Osteoblast (primary cell): ENCODE measurements around the gene TRPM7. TPM values are rescaled to one million over a fixed set of nuclear protein-coding genes. Genes with fewer than 3 reads are reported as not detected.
A peak's percentile ranks its signal among the peaks of the same experiment; 100 is the strongest.

Experiments used
- DNase-seq: peaks from one replicate; pipeline ENCODE4 v3.0.0; 2011; ENCODE audit warnings: low spot score, mixed read lengths; ENCODE audit not compliant: insufficient read length; ENCODE audit errors: missing footprints
- H2AFZ ChIP-seq: 2 replicates; pipeline ENCODE4 v1.6.0; 2011; ENCODE audit warnings: mild to moderate bottlenecking, low read length
- H3K27ac ChIP-seq: 2 replicates; pipeline ENCODE4 v1.5.1; 2011; ENCODE audit warnings: mild to moderate bottlenecking, low read depth, low read length, moderate library complexity
- H3K27me3 ChIP-seq: 2 replicates; pipeline ENCODE4 v1.6.0; 2012; ENCODE audit warnings: mild to moderate bottlenecking, control low read depth, inconsistent platforms, low read length, moderate library complexity; ENCODE audit not compliant: insufficient read depth
- H3K36me3 ChIP-seq: 2 replicates; pipeline ENCODE4 v1.5.1; 2011; ENCODE audit warnings: mild to moderate bottlenecking, low read length, control low read depth, moderate library complexity; ENCODE audit not compliant: insufficient read depth
- H3K4me1 ChIP-seq: 2 replicates; pipeline ENCODE4 v1.5.1; 2011; ENCODE audit warnings: mild to moderate bottlenecking, low read length, control low read depth, moderate library complexity; ENCODE audit not compliant: insufficient read depth
- H3K4me2 ChIP-seq: 2 replicates; pipeline ENCODE4 v1.6.0; 2011; ENCODE audit warnings: mild to moderate bottlenecking, low read length; ENCODE audit not compliant: insufficient read depth
- H3K4me3 ChIP-seq: fragments of 200-600 bp; sonication (generic); 3 replicates; pipeline ENCODE4 v1.5.1; 2012; ENCODE audit warnings: mild to moderate bottlenecking, low read length, inconsistent platforms; ENCODE audit not compliant: insufficient read depth
- H3K79me2 ChIP-seq: 2 replicates; pipeline ENCODE4 v1.6.0; 2012; ENCODE audit warnings: mild to moderate bottlenecking, low read length, control low read depth, inconsistent platforms; ENCODE audit not compliant: insufficient read depth
- H3K9me3 ChIP-seq: 2 replicates; pipeline ENCODE4 v1.5.1; 2011; ENCODE audit warnings: low read depth, low read length, control low read depth
- H4K20me1 ChIP-seq: 2 replicates; pipeline ENCODE4 v1.6.0; 2012; ENCODE audit warnings: mild to moderate bottlenecking, low read length, control low read depth; ENCODE audit not compliant: insufficient read depth
- total RNA-seq: library from RNA; depleted of rRNA; stranded (reverse); fragments of >200 nt; gene quantifications from 2 replicates; pipeline ENCODE4 v1.2.3, GENCODE V29; 2012
- TF ChIP-seq, protein P1 (sequence below): IDR thresholded peaks from 2 replicates; pipeline ENCODE4 v1.5.1; 2011; ENCODE audit warnings: mild to moderate bottlenecking, low read depth, low read length, moderate library complexity; ENCODE audit errors: extremely low read depth

TRPM7 gene
- total RNA-seq, 1 donor: 116 TPM

DNA sequence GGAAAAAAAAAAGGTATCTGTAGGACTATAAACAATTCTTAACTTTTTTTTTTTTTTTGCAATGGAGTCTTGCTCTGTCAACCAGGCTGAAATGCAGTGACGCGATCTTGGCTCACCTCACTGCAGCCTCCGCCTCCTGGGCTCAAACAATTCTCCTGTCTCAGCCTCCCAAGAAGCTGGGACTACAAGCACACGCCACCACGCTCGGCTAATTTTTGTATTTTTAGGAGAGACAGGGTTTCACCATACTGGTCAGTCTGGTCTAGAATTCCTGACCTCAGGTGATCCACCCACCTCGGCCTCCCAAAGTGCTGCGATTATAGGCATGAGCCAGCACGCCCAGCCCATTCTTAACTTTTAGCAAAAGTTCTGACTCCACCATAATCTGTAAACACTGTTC lies 50.5 kb downstream of the TRPM7 start:
- no peak for DNase-seq
- TF ChIP-seq, protein P1, sequence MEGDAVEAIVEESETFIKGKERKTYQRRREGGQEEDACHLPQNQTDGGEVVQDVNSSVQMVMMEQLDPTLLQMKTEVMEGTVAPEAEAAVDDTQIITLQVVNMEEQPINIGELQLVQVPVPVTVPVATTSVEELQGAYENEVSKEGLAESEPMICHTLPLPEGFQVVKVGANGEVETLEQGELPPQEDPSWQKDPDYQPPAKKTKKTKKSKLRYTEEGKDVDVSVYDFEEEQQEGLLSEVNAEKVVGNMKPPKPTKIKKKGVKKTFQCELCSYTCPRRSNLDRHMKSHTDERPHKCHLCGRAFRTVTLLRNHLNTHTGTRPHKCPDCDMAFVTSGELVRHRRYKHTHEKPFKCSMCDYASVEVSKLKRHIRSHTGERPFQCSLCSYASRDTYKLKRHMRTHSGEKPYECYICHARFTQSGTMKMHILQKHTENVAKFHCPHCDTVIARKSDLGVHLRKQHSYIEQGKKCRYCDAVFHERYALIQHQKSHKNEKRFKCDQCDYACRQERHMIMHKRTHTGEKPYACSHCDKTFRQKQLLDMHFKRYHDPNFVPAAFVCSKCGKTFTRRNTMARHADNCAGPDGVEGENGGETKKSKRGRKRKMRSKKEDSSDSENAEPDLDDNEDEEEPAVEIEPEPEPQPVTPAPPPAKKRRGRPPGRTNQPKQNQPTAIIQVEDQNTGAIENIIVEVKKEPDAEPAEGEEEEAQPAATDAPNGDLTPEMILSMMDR: no peak
- Histone ChIP-seq H3K4me2 (no peak overlapping the region), H3K9me3 (no peaks in the 10 kb centered on the region), H2AFZ (no peak overlapping the region), H3K4me1 (peaks cover 4% of the 10 kb centered on the region), H3K27me3 (no peaks in the 10 kb centered on the region), H4K20me1 (no peaks in the 10 kb centered on the region), H3K79me2 (peaks cover 19% of the 10 kb centered on the region), H3K4me3 (no peak overlapping the region), H3K36me3 (peaks cover 58% of the 10 kb centered on the region), H3K27ac (no peak overlapping the region)

DNA sequence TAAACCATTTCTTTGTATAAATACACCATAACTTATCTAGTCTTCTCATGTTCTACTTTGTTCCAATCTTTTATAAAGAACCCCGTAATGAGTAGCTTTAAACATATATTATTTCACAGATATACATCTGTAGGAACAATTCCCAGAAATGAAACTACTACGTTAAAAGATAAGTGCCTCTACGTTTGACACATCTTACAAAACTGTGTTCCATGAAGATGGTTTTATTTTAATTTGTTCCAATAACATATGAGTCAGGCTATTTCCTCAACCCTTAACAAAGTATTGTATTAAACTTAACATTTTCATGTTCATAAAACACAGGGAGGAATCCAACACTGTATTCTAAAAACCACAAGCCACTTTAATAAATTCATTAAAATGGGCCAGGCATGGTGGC lies 52.9 kb downstream of the TRPM7 start:
- no peak overlapping the region for H2AFZ ChIP-seq
- DNase-seq: peak; percentile 10
- H3K27ac ChIP-seq: peak overlapping the region; percentile 21
- TF ChIP-seq, protein P1: no peak
- H3K79me2 ChIP-seq: peaks cover 4% of the 10 kb centered on the region
- H3K4me2 ChIP-seq: peak overlapping the region; percentile 5
- H3K36me3 ChIP-seq: peaks cover 62% of the 10 kb centered on the region
- H4K20me1 ChIP-seq: no peaks in the 10 kb centered on the region
- no peaks in the 10 kb centered on the region for H3K9me3 ChIP-seq
- H3K4me1 ChIP-seq: peaks cover 4% of the 10 kb centered on the region
- no peaks in the 10 kb centered on the region for H3K27me3 ChIP-seq
- H3K4me3 ChIP-seq: no peak overlapping the region

DNA sequence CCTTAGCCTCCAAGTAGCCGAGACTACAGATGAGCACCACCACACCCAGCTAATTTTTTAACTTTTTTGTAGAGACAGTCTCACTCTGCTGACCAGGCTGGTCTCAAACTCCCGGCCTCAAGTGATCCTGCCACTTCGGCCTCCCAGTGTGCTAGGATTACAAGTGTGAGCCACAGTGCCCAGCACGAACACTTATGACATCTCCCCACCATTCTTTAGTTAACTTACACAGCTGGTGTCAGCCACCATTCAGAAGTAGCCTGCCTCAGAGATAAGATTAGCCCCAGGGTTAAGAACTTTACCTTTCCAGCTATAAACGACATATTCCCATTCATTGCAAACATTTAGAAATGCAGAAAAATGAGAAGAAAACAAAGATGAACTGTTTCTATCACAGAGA lies 58.2 kb downstream of the TRPM7 start:
- H3K27me3 ChIP-seq: no peaks in the 10 kb centered on the region
- no peaks in the 10 kb centered on the region for H3K9me3 ChIP-seq
- H2AFZ ChIP-seq: no peak overlapping the region
- no peak for DNase-seq
- TF ChIP-seq, protein P1: no peak
- H3K27ac ChIP-seq: no peak overlapping the region
- H3K4me1 ChIP-seq: peaks cover 3% of the 10 kb centered on the region
- no peak overlapping the region for H3K4me2 ChIP-seq
- no peaks in the 10 kb centered on the region for H3K79me2 ChIP-seq
- no peak overlapping the region for H3K4me3 ChIP-seq
- no peaks in the 10 kb centered on the region for H4K20me1 ChIP-seq
- H3K36me3 ChIP-seq: peaks cover 41% of the 10 kb centered on the region

DNA sequence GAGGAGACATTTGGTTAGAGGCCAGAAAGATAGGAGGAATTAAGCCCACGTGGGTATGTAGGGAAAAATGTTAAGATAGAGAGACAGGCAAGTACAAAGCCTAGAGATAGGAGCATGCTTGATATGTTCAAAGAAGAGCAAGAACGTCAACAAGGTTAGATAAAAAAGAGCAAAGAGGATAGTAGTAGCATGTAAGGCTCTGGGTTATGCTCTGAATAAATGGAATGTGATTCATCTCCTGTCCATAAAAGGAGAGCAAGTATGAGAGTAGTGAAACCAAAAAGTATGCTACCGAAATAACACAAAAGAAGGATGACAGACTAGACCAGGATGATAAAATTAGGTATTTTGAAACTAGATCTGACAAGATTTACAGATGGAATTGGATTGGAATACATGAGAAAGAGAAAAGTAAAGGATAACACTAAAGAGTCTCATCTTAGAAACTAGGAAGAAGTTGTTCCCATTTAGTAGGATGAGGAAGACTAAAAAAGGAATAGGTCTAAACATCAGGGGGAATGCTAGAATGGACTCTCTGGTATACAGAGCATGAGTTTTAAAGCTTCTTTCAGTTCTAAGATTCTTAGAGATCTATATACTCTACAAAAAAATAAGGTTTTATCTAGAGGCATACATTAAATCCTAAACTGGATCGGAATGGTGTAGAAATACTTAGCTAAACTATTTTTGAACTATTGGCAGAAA lies 59.1 kb downstream of the TRPM7 start:
- H3K4me3 ChIP-seq: peak overlapping the region; percentile 4
- peaks cover 2% of the 10 kb centered on the region for H4K20me1 ChIP-seq
- H3K79me2 ChIP-seq: no peaks in the 10 kb centered on the region
- H3K27me3 ChIP-seq: no peaks in the 10 kb centered on the region
- H3K4me1 ChIP-seq: peaks cover 3% of the 10 kb centered on the region
- H3K36me3 ChIP-seq: peaks cover 36% of the 10 kb centered on the region
- peak overlapping the region; percentile 58 for H3K4me2 ChIP-seq
- no peaks in the 10 kb centered on the region for H3K9me3 ChIP-seq
- peak overlapping the region; percentile 44 for H3K27ac ChIP-seq
- TF ChIP-seq, protein P1: no peak
- peak; percentile 65 for DNase-seq
- H2AFZ ChIP-seq: no peak overlapping the region
